Measurements from ENCODE around the gene RANBP1.

- TF ChIP-seq CTCF (IDR thresholded peaks at IDR 0.05) (no peak), POLR2A (IDR thresholded peaks at IDR 0.05) (no peak)
These were observed 25.5 kb downstream of the RANBP1 start for GRCh38 chr22:20141186-20142077.
